ENCODE measurements around the gene FOXJ2.
"Not testable (repeated sequence)": the region's sequence is repeated elsewhere in the genome, so short reads cannot be mapped to it uniquely, and the experiment has no call there.

GRCh38 chr12:8031017-8031416 lies 1.5 kb upstream of the FOXJ2 start:
- TF ChIP-seq EZH2 (IDR thresholded peaks at IDR 0.05); POLR2AphosphoS5 (IDR thresholded peaks at IDR 0.05; ENCODE audit: borderline replicate concordance, low read depth, low read length): not testable (repeated sequence)

All from SK-N-MC (cell line).